ENCODE measurements around the gene TSTD1.
"Not testable (repeated sequence)": the region's sequence is repeated elsewhere in the genome, so short reads cannot be mapped to it uniquely, and the experiment has no call there.

Gene TSTD1

DNA sequence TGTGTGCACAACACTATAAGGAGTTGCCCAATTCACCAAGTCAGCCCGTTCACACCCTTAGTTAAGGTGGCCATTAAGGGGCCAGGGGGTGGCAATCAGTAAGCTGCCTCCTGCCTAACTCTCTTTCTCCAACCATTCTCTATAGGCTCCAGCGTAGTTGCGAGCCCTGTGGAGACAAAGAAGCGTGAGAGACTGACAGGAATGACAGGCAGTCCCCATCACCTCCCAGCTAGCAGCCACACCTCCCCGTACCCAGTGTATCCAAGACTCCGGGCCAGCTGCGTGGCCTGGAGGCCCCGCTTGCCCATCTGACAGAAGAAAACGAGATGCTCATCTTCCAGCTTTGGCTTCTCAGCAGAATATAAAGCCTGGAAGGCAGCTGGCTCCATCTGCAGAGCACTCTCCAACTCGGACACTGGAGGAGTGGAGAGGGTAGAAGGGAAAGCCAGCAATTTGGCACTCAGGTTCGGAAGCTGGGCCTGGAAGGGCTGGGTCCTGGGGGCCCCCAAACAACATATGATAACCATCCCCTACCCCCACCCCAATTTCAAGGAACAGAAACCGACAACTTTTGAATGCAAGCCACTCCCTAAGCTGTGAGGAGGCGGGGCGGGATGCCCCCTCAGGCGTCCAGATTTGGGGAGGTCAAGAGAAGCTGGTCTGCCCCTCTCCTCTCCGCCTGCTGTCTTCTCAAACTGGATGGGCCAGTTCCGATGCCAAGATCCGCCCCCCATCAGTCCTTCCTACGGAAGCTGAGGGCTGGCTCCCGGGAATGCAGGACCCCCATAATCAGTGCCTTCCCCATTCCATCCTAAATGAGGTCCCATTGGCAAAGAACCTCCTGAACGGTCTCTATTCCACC lies 872 bp downstream of the TSTD1 start:
- DNase-seq (ENCODE audit: low read depth): no peak

DNA sequence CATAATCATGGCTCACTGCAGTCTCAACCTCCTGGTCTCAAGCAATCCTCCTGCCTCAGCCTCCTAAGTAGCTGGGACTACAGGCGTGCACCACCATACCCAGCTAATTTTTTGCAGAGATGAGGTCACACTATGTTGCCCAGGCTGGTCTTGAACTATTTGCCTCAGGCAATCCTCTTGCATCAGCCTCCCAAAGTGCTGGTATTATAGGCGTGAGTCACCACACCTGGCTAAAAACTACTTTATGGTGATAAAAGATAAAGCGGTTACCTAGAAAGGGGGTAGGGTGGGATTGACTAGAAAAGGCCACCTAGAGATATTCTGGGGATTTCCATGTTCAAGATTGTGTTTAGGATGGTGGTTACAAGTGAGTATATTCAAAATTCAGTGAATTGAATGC lies 5.0 kb downstream of the TSTD1 start:
- DNase-seq (ENCODE audit: low read depth): no peak

DNA sequence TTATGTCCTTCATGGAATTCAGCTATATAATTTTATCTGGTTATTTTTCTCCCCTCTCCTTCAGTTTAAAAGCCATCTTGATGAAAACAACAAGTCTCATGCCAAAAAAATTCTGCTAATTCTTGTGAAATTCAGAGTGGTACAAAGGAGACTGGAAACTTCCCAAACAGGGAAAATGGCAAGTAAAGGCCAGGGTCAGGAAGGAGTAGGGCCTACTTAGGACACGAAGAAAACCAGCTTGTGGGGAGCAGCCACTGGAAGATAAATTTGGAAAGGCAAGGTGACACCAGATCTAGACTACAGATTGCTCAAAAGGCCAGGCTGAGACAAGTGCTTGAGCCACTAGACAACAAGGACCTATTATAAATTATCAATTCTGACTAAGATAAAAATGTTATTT lies 6.4 kb downstream of the TSTD1 start:
- no peak for DNase-seq (ENCODE audit: low read depth)

DNA sequence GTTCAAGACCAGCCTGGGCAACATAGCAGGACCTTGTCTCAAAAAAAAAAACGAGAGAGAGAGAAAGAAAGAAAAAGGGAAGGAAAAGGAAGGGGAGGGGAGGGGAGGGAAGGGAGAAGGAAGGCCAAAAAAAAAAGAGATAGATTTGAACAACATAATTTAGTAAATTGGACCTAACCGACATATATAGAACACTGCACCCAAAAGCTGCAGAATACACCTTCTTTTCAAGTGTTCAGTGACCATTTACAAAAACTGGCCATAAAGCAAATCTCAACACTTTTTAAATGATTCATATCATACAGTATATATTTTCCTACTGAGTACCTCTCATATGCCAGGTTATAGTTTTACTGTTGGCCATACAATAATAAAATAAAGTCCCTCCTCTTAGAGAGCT lies 6.9 kb downstream of the TSTD1 start:
- no peak for DNase-seq (ENCODE audit: low read depth)

DNA sequence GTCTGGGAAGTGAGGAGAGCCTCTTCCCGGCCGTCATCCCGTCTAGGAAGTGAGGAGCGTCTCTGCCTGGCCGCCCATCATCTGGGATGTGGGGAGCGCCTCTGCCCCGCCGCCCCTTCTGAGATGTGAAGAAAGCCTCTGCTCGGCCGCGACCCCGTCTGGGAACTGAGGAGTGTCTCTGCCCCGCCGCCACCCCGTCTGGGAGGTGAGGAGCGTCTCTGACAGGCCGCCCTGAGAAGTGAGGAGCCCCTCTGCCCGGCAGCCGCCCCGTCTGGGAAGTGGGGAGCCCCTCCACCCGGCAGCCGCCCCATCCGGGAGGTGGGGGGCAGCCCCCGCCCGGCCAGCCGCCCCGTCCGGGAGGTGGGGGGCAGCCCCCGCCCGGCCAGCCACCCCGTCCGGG lies 9.3 kb downstream of the TSTD1 start:
- not testable (repeated sequence) for DNase-seq (ENCODE audit: low read depth)

DNA sequence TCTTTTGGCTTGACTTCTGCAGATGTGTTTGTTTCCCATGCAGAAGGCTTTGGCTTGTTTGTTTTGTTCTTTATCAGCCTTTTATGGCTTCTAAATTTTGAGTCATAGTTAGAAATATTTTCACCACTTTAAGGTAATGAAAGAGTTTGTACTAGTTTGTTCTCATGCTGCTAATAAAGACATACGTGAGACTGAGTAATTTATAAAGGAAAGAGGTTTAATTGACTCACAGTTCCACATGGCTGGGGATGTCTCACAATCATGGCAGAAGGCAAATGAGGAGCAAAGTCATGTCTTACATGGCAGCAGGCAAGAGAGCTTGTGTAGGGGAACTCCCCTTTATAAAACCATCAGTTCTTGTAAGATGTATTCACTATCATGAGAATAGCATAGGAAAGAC lies 11.8 kb downstream of the TSTD1 start:
- not testable (repeated sequence) for DNase-seq (ENCODE audit: low read depth)

DNA sequence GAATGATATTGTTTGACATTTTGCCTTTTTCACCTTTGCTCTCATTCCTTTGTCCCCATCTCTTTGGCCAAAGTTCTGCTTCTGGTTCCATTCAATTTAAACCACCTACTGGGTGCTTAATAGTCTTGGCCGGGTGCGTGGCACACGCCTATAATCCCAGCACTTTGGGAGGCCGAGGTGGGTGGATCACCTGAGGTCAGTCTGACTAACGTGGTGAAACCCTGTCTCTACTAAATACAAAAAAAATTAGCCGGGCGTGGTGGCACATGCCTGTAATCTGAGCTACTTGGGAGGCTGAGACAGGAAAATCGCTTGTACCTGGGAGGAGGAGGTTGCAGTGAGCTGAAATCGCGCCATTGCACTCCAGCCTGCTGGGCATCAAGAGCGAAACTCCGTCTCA lies 16.3 kb downstream of the TSTD1 start:
- not testable (repeated sequence) for DNase-seq (ENCODE audit: low read depth)

DNA sequence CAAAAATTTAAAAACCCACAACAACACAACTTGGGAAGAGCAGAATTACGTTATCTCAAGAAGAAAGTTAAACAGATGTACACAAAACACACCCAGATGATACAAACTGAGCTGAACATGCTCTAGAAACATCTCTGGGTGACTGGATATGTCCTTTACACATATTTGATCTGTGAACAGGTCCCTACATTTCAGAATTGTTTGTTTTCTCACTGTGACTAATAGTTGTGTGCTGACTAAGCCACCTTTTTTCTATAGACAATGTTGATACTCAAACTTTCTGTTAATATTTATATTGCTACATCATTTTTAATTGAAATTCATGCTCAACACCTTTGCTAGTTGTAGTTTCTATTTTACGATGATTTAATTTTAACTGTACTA lies 16.8 kb downstream of the TSTD1 start:
- no peak for DNase-seq (ENCODE audit: low read depth)

DNA sequence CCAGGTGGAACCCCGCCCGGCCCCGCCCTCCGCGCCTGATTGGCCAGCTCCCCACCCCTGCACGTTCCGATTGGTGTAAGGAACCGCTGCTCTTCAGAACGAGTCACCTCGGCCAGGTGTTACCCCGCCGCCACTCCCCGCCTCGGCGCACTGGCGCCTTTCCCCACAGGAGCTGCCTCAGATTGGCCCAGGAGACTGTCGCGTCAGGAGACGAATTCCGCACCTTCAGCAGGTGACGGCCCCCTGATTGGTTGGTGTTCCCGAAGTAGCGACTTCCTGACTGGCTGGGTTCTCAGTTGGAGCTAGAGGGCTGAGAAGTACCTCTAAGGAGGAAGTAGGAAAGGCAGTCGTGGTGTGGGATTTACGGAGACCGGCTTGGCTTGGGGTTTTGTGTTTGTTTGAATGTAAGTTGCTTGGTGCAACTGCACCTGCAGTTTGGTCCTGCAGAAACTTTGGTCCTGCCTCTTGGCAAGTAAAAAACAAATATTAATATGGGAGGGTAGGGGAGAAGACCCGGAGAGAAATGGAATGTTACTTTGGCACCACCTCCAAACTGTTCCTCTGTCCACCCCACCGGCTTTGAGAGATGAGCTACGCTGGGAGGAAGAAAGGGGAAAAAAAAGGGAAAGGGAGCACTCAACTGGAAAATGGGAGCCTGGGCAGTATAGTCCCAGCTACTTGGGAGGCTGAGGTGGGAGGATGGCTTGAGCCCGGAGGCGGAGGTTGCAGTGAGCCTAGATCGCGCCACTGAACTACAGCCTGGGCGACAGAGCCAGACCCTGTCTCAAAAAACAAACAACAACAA lies 17.4 kb downstream of the TSTD1 start:
- DNase-seq (ENCODE audit: low read depth): no peak

DNA sequence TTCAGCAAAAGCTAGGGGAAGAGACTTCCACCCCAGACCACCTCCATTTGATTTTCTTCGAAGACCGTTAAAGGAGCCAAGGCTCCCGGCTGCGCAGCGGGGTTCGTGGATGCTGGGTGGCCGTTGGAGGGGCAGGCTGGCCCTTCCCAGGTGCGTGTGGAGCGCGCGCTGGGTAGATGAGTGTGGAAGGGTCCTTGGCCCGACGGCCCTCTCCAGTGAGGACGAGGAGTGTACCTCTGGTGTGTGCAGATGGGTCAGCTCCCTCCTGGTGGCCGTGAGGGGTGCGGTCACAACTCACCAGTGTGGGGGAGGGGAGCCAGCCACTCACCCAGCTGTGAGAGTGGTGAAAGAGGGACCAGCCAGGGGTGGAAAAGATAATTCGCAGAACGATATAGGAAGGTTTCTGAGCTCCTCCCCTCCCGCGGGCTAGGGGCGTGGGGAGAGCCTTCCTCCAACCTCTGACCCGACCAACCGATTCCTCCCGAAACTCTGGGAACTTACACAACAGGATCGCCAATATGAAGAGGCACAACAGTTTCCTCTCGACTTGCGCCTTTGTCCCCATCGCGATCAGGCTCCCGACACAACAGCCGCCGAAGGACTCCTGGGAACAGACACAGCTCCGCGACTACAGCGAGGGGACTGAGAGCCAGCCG lies 18.1 kb downstream of the TSTD1 start, which contains the start of gene F11R:
Gene F11R, minus strand, starts transcription at position 644 of the 656 bp plus-strand sequence. Its CDS starts 79 bp downstream, at position 565.
- no peak for DNase-seq (ENCODE audit: low read depth)

DNA sequence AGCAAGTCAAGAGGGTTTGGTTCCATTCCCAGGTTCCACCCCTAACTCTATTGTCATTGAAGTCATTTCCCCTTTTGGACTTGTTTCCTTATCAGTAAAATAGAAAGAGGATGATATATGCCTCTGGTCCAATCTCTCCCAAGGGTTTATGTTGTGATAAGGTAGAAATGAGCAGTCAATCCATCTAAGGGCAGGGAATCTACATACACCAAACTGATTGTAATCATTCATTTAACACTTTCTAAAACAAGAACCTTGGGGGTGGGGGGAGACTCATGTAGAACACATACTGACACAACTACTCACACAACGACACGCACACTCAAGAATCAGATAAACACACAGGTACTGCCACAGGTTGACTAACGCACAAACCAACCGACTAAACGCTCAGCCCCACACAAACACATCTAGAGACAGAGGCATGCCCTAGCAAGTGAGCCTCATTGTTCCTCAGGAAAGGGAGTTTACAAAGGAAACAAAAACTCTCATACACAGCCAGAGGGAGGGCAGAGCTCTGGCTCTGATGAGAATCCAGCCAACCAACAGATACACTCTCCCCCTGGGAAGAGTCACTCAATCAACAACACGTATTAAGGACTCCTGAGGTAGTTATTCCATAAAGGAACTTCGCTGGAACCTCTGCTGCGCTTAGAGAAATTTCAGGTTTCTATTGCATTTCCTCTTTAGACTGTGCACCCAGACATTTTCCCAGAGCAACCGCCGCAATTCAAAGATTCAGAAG lies 18.8 kb downstream of the TSTD1 start:
- DNase-seq (ENCODE audit: low read depth): no peak

DNA sequence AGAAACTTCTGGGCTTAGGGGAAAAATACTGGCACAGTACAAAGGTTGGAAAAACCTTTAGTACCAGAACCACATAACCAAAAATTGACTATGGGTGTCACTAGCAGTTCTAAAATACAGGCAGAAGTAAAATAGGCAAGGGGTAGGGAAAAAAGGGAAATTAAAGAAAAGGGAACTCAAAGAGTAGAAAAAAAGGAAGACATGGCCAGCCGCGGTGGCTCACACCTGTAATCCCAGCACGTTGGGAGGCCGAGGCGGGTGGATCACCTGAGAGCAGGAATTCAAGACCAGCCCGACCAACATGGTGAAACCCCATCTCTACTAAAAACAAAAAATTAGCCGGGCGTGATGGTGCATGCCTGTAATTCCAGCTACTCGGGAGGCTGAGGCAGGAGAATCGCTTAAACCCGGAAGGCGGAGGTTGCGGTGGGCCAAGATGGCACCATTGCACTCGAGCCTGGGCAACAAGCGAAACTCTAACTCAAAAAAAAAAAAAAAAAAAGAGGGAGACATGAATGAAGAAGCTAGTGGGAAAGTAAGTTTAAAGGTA lies 19.6 kb downstream of the TSTD1 start:
- not testable (repeated sequence) for DNase-seq (ENCODE audit: low read depth)

DNA sequence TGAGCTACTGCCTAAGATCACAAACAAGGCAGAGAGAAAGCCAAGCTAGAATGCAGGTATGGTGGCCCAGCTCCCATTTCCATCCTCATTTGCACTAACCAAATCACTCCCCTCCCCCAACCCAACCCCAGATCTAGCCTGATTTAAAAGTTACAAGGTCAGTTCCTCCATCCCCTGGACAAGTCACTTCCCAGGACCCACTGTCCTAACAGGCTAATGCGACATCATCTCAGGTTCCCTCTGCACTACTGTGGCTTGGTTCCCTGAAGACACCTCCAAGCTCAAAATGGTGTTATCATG lies 20.2 kb downstream of the TSTD1 start:
- DNase-seq (ENCODE audit: low read depth): no peak

DNA sequence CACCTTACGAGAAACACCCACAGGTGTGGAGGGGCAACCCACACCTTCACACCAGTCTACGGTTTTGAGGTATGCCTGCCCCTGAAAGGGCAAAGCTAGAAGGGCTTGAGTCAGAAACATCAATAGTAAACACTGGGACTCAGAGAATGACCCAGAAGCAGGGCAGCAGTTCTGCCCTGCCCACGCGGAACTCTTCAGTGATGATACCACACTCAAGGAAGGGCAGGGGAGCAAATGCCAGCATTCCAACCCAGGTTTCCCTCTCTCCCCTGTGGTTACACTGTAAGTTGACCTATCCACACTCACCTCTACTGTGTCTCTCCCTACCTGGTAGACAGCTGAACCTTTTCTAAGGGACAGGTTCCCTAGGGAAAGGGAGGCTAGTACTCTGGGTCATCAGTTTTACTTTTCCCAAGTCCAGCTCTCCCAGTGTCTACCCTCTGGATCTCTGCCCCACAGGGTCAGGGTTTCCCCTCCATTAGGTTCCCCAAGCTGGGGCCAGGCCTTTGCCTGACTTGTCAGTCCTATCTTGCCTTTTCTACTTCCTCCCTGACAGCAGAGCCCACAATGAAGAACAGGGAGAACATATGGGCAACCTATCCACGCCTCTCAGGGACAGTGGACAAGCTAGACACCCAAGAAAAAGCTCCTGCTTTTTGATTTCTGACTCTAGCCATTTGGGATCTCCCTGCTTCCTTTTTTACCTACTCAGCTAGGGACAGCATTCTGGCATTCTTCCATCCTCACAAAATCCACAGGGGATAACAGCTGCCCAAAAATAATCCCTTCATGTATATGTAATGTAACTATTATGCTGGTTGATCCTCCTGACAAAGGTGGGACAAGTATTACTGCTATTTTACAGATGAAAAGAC lies 20.8 kb downstream of the TSTD1 start:
- DNase-seq (ENCODE audit: low read depth): no peak

DNA sequence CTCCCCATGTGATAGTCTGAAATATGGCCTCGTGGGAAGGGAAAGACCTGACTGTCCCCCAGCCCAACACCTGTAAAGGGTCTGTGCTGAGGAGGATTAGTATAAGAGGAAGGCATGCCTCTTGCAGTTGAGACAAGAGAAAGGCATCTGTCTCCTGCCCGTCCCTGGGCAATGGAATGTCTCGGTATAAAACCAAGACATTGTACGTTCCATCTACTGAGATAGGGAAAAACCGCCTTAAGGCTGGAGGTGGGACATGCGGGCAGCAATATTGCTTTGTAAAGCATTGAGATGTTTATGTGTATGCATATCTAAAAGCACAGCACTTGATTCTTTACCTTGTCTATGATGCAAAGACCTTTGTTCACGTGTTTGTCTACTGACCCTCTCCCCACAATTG lies 21.6 kb downstream of the TSTD1 start:
- DNase-seq (ENCODE audit: low read depth): not testable (repeated sequence)

DNA sequence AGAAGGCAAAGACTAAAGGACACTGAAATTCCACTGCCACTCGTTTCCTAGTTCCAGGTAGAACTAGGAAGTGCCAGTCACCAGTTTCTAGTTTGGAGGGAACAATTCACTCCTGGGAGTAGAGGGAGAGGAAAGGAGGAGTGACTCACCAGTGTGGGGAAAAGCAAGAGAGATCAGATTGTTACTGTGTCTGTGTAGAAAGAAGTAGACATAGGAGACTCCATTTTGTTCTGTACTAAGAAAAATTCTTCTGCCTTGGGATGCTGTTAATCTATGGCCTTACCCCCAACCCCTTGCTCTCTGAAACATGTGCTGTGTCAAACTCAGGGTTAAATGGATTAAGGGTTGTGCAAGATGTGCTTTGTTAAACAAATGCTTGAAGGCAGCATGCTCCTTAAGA lies 22.1 kb downstream of the TSTD1 start:
- DNase-seq (ENCODE audit: low read depth): not testable (repeated sequence)

DNA sequence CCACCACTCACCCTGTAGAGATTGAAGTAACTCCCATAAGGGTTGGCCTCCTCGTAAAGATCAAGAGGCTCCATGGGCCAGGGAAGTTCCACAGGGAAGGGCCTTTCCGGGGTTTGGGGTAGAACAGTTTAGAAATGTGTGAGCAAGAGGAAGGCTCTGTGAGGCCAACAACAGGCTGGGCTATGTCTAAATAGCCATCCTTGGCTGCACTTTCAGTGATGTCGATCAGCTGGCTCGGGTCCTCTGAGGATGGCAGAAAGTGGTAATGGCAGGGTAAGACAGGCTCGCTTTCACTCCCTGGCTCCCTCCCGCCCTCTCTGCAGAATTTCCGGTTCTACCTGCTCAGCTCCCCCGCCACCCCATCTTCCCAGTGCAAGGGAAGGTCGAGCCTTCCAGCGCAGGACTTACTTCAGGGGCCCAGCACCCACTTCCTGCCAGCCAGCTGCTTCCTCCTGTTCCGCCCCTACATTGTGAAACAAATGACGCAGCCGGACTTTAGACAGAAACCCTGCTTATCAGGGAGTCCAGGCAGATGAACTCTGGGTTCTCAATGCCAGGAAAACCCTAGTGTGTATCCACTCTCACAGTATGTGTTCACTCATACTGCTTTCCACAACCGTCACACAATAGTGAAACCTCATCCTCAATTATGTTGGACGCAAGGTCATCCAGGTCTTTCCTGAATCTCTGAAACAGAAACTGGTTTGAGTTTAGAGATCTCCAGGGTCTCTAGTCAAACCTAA lies 25.1 kb downstream of the TSTD1 start:
- DNase-seq (ENCODE audit: low read depth): no peak

DNA sequence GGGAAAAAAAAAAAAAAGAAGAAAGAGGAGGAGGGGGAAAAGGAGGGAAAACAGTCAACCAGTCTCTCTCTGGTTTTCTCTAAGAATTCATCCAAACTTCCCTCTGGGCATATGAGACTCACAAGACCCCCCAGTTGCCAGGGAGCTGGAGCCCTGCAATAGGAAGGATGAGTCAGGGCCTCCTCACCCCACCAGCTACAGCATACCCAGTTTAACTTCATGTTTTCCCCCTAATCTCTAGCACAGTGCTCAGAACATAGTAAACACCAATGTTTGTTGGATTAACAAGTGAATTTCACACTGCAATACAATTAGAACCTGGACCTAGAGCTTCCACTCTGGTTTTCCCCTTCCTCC lies 25.7 kb downstream of the TSTD1 start:
- DNase-seq (ENCODE audit: low read depth): no peak

DNA sequence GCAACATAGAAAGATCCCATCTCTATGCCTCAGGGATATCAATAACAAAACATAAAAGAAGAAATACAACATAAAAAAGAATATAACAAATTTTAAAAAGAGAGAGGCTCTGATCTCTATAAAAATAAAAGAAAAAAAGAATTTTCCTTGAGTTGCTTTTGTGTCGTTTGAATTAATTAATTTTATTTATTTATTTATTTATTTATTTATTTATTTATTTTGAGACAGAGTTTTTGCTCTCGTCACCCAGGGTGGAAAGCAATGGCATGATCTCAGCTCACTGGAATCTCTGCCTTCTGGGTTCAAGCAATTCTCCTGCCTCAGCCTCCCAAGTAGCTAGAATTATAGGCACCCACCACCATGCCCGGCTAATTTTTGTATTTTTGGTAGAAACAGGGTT lies 26.3 kb downstream of the TSTD1 start:
- no peak for DNase-seq (ENCODE audit: low read depth)

DNA sequence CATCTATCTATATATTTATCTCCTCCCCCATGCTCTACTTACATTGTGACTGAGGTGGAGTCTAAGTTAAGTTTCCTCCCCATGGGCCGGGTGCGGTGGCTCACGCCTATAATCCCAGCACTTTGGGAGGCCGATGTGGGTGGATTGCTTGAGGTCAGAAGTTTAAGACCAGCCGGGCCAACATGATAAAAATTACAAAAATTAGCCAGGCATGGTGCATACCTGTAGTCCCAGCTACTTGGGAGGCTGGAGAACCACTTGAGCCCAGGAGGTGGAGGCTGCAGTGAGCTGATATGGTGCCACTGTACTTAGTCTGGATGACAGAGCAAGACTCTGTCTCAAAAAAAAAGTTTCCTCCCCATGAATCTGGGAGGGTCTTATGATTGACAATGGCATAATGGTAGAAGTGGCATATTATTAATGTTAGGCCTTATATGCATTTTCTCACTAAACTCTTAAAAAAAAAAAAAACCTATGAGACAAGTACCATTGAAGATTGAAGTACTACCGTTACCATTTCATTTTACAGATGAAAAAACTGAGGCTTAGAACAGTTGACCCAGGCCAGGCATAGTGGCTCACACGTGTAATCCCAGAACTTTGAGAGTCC lies 29.1 kb downstream of the TSTD1 start:
- DNase-seq (ENCODE audit: low read depth): no peak
